H9 (cell line): ENCODE data around the gene LMO3. TPM values are rescaled to one million over a fixed set of nuclear protein-coding genes. Genes with fewer than 3 reads are reported as not detected.

Source experiments
- DNase-seq: peaks from one replicate; pipeline ENCODE4 v3.0.0-alpha.2; 2017
- H2AFZ ChIP-seq: one replicate; pipeline ENCODE4 v1.6.1; 2013; ENCODE audit warnings: mild to moderate bottlenecking, low read length, control low read depth, moderate library complexity
- H2AK5ac ChIP-seq: 2 replicates; pipeline ENCODE4 v1.6.1; 2013; ENCODE audit warnings: low read length, control low read depth, mixed read lengths; ENCODE audit not compliant: insufficient read length
- H2BK120ac ChIP-seq: one replicate; pipeline ENCODE4 v1.6.1; 2013; ENCODE audit warnings: low read depth, mild to moderate bottlenecking, low read length, control low read depth, inconsistent platforms; ENCODE audit not compliant: poor library complexity, severe bottlenecking
- H2BK12ac ChIP-seq: 2 replicates; pipeline ENCODE4 v1.6.1; 2013; ENCODE audit warnings: low read length, control low read depth, mixed read lengths, low read depth; ENCODE audit not compliant: insufficient read length
- H2BK15ac ChIP-seq: 2 replicates; pipeline ENCODE4 v1.6.1; 2013; ENCODE audit warnings: low read depth, low read length, control low read depth
- H2BK20ac ChIP-seq: one replicate; pipeline ENCODE4 v1.6.1; 2013; ENCODE audit warnings: low read depth, mild to moderate bottlenecking, low read length, control low read depth, inconsistent platforms; ENCODE audit not compliant: poor library complexity, severe bottlenecking
- H2BK5ac ChIP-seq: 2 replicates; pipeline ENCODE4 v1.6.1; 2013; ENCODE audit warnings: low read length, control low read depth, mixed read lengths; ENCODE audit not compliant: insufficient read length
- H3K14ac ChIP-seq: 2 replicates; pipeline ENCODE4 v1.6.1; 2013; ENCODE audit warnings: low read length, control low read depth; ENCODE audit not compliant: insufficient read depth
- H3K18ac ChIP-seq: 2 replicates; pipeline ENCODE4 v1.6.1; 2013; ENCODE audit warnings: low read depth, mild to moderate bottlenecking, mixed read lengths, low read length, control low read depth; ENCODE audit not compliant: insufficient read length
- H3K23ac ChIP-seq: 2 replicates; pipeline ENCODE4 v1.6.1; 2013; ENCODE audit warnings: low read length, control low read depth, mixed read lengths, low read depth; ENCODE audit not compliant: insufficient read length
- H3K23me2 ChIP-seq: 2 replicates; pipeline ENCODE4 v1.6.1; 2013; ENCODE audit warnings: low read depth, mild to moderate bottlenecking, mixed read lengths, low read length, control low read depth; ENCODE audit not compliant: insufficient read length, poor library complexity, severe bottlenecking
- H3K27ac ChIP-seq: 2 replicates; pipeline ENCODE4 v1.5.1; 2013; ENCODE audit warnings: low read length, control low read depth, mixed read lengths, low read depth; ENCODE audit not compliant: insufficient read length
- H3K27me3 ChIP-seq: 2 replicates; pipeline ENCODE4 v1.6.1; 2013; ENCODE audit warnings: low read length, control low read depth, inconsistent platforms; ENCODE audit not compliant: insufficient read depth
- H3K4ac ChIP-seq: 2 replicates; pipeline ENCODE4 v1.6.1; 2013; ENCODE audit warnings: low read depth, mild to moderate bottlenecking, control low read depth, inconsistent platforms, low read length, moderate library complexity
- H3K4me1 ChIP-seq: 2 replicates; pipeline ENCODE4 v1.6.1; 2013; ENCODE audit warnings: low read length, control low read depth, inconsistent platforms; ENCODE audit not compliant: insufficient read depth
- H3K4me2 ChIP-seq: 2 replicates; pipeline ENCODE4 v1.6.1; 2013; ENCODE audit warnings: low read length, control low read depth, mixed read lengths; ENCODE audit not compliant: insufficient read length, insufficient read depth
- H3K56ac ChIP-seq: 2 replicates; pipeline ENCODE4 v1.6.1; 2013; ENCODE audit warnings: low read depth, mild to moderate bottlenecking, mixed read lengths, low read length, control low read depth; ENCODE audit not compliant: insufficient read length
- H3K79me1 ChIP-seq: 2 replicates; pipeline ENCODE4 v1.6.1; 2013; ENCODE audit warnings: low read depth, mild to moderate bottlenecking, moderate library complexity, low read length, control low read depth, inconsistent platforms; ENCODE audit not compliant: insufficient read depth, poor library complexity, severe bottlenecking
- H3K79me2 ChIP-seq: 2 replicates; pipeline ENCODE4 v1.6.1; 2013; ENCODE audit warnings: low read length, control low read depth, inconsistent platforms; ENCODE audit not compliant: insufficient read depth
- H3K9ac ChIP-seq: 2 replicates; pipeline ENCODE4 v1.6.1; 2013; ENCODE audit warnings: low read length, control low read depth, mixed read lengths; ENCODE audit not compliant: insufficient read length; ENCODE audit errors: extremely low read depth
- H3K9me3 ChIP-seq: one replicate; pipeline ENCODE4 v1.6.1; 2013; ENCODE audit warnings: low read depth, low read length, inconsistent platforms; ENCODE audit not compliant: control insufficient read depth
- H3T11ph ChIP-seq: one replicate; pipeline ENCODE4 v1.6.1; 2013; ENCODE audit warnings: mild to moderate bottlenecking, low read length, control low read depth, inconsistent platforms
- H4K20me1 ChIP-seq: one replicate; pipeline ENCODE4 v1.6.1; 2013; ENCODE audit not compliant: control insufficient read depth, insufficient read length, insufficient read depth
- H4K5ac ChIP-seq: 2 replicates; pipeline ENCODE4 v1.6.1; 2013; ENCODE audit warnings: low read depth, mild to moderate bottlenecking, mixed read lengths, low read length, control low read depth; ENCODE audit not compliant: insufficient read length
- H4K8ac ChIP-seq: replicated peaks from 2 replicates; pipeline ENCODE4 v1.6.1; 2013; ENCODE audit warnings: low read length, control low read depth, mixed read lengths, low read depth; ENCODE audit not compliant: insufficient read length
- H4K91ac ChIP-seq: 2 replicates; pipeline ENCODE4 v1.6.1; 2013; ENCODE audit warnings: low read depth, mild to moderate bottlenecking, moderate library complexity, mixed read lengths, low read length, control low read depth; ENCODE audit not compliant: insufficient read length
- H3K27ac Mint-ChIP-seq, 3 experiments: 2 replicates in 2 of 3; 3 replicates in 1 of 3; pipeline ENCODE4 v1.8.0; 2020 to 2021; ENCODE audit warnings: mixed read lengths in 3 of 3, mild to moderate bottlenecking in 1 of 3, moderate library complexity in 1 of 3
- H3K27me3 Mint-ChIP-seq: 2 replicates; pipeline ENCODE4 v1.8.0; 2021; ENCODE audit warnings: low read depth, mild to moderate bottlenecking, moderate library complexity, mixed read lengths
- H3K36me3 Mint-ChIP-seq, 3 experiments: 2 replicates in 2 of 3; 3 replicates in 1 of 3; pipeline ENCODE4 v1.8.0; 2020 to 2021; ENCODE audit warnings: low read depth in 3 of 3, mixed read lengths in 3 of 3; ENCODE audit not compliant: insufficient read depth in 1 of 3
- H3K4me1 Mint-ChIP-seq, 2 experiments: 2 replicates each; pipeline ENCODE4 v1.8.0; 2020; ENCODE audit warnings: mixed read lengths in 2 of 2
- H3K4me3 Mint-ChIP-seq, 2 experiments: 2 replicates in 1 of 2; 3 replicates in 1 of 2; pipeline ENCODE4 v1.8.0; 2020 to 2021; ENCODE audit warnings: mild to moderate bottlenecking in 2 of 2, mixed read lengths in 2 of 2, moderate library complexity in 1 of 2
- H3K9me3 Mint-ChIP-seq, 2 experiments: 2 replicates in 1 of 2; 3 replicates in 1 of 2; pipeline ENCODE4 v1.8.0; 2020; ENCODE audit warnings: mild to moderate bottlenecking in 2 of 2, mixed read lengths in 2 of 2, moderate library complexity in 1 of 2
- CTCF ChIP-seq: fragments of 200-600 bp; sonication (generic); conservative IDR thresholded peaks from 3 replicates; pipeline ENCODE4 v1.8.0; 2021; ENCODE audit warnings: antibody characterized with exemption, mild to moderate bottlenecking
- total RNA-seq: library from RNA; stranded (reverse); gene quantifications from 2 replicates; pipeline ENCODE4 v1.2.1, GENCODE V29; 2021

The LMO3 gene
- total RNA-seq, 1 experiment from 2014 or later = not detected

DNA sequence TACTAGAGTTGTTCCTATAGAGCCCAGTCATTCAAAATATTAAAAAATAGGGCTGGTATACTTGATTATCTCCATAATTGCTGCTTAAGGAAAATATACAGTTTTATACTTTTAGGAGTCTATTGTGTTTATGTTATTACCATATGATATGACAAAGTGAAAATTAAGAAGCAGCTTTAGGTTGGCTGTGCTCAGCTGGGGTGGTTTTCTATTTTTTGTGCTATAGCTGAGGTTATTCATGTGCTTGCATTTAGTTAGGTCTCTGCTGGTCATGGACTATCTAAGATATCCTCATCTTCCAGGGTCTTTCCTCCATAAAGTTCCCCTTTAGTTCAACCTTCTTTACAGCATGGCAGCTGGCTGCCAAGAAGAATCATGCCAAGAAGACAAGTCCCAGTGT is 13.6 kb upstream of the LMO3 start:
- TF ChIP-seq CTCF = no peak

More for the DNA sequence above, 13.6 kb upstream of the LMO3 start:
- Histone ChIP-seq H3K27me3 (no peaks in the 10 kb centered on the region), H3K56ac (no peak overlapping the region), H4K5ac (no peak overlapping the region), H2AK5ac (no peak overlapping the region), H3K4me1 (no peaks in the 10 kb centered on the region), H4K20me1 (no peaks in the 10 kb centered on the region), H4K91ac (no peak overlapping the region), H2BK12ac (no peak overlapping the region), H2BK120ac (no peak overlapping the region), H4K8ac (no peak overlapping the region), H2BK5ac (no peak overlapping the region), H3K14ac (no peak overlapping the region), H2BK15ac (no peak overlapping the region), H3T11ph (no peak overlapping the region), H3K23me2 (no peaks in the 10 kb centered on the region), H3K18ac (no peak overlapping the region), H2AFZ (no peak overlapping the region), H3K4ac (no peak overlapping the region), H3K27ac (no peak overlapping the region), H3K9ac (no peak overlapping the region), H3K4me2 (no peak overlapping the region), H3K79me2 (no peaks in the 10 kb centered on the region), H2BK20ac (no peak overlapping the region), H3K23ac (no peak overlapping the region), H3K79me1 (no peaks in the 10 kb centered on the region), H3K9me3 (peaks cover 4% of the 10 kb centered on the region)
- no peak overlapping the region for H3K4me3 Mint-ChIP-seq
- H3K4me1 Mint-ChIP-seq = peaks cover 0 to 5% of the 10 kb centered on the region in 2 experiments; a peak in 2 of 4 replicates
- H3K36me3 Mint-ChIP-seq = peaks cover 0 to 2% (median 0%) of the 10 kb centered on the region in 3 experiments; a peak in 2 of 7 replicates
- no peaks in the 10 kb centered on the region for H3K9me3 Mint-ChIP-seq
- no peak overlapping the region for H3K27ac Mint-ChIP-seq
- no peaks in the 10 kb centered on the region for H3K27me3 Mint-ChIP-seq
- no peak for DNase-seq
